A549 (cell line): ENCODE results near the gene PPFIA2. TPM values are rescaled to one million over a fixed set of nuclear protein-coding genes. Genes with fewer than 3 reads are reported as not detected.

ENCODE experiments used
- ATAC-seq, 2 experiments: fragments of 200-7000 bp in 1 of 2; fragments of >200 bp in 1 of 2; cut with Nextera tagmentation in 1 of 2; cut with Tn5 transposase in 1 of 2; 3 replicates each; pipeline versions ENCODE4 v1.8.0 to v1.9.1; 2018 to 2020; ENCODE audit warnings: mild to moderate bottlenecking in 1 of 2, moderate library complexity in 1 of 2
- CTCF ChIA-PET: fragments of 300-600 bp; sonication (Branson Sonifier 250); formaldehyde crosslinking; extraction: SDS; loops from one replicate; lab custom pipeline; 2021; ENCODE audit warnings: antibody characterized with exemption, inconsistent platforms; lab: Yijun Ruan, JAX
- POLR2A ChIA-PET: fragments of 350-600 bp; formaldehyde crosslinking; extraction: SDS; loops from one replicate; lab custom pipeline; 2021; ENCODE audit warnings: antibody characterized with exemption, inconsistent platforms; lab: Yijun Ruan, JAX
- DNase-seq, 2 experiments: peaks; one replicate each; pipeline versions ENCODE4 v3.0.0 to v3.0.0-alpha.2; 2011 to 2016; ENCODE audit warnings: low read depth in 1 of 2, low spot score in 1 of 2
- FAIRE-seq: peaks from 2 replicates; lab custom pipeline; 2011; peaks lifted over from hg19 to GRCh38; lab: Jason Lieb, UNC
- H3K27ac ChIP-seq, 2 experiments: fragments of >200 bp; sonication (Bioruptor Twin); formaldehyde crosslinking; 3 replicates each; pipeline ENCODE4 v1.5.1; 2016 to 2017
- H3K4me1 ChIP-seq: fragments of >200 bp; sonication (Bioruptor Twin); formaldehyde crosslinking; 3 replicates; pipeline ENCODE4 v1.6.1; 2016
- H3K4me2 ChIP-seq: fragments of >200 bp; sonication (Bioruptor Twin); formaldehyde crosslinking; 3 replicates; pipeline ENCODE4 v1.6.1; 2016
- H3K4me3 ChIP-seq: fragments of >200 bp; sonication (Bioruptor Twin); formaldehyde crosslinking; 3 replicates; pipeline ENCODE4 v1.5.1; 2016
- H3K9me3 ChIP-seq: fragments of >200 bp; sonication (Bioruptor Twin); formaldehyde crosslinking; 3 replicates; pipeline ENCODE4 v1.6.1; 2016
- CHD2 ChIP-seq: fragments of 150-350 bp; IDR thresholded peaks from 2 replicates; pipeline ENCODE4 v1.6.1; 2014; ENCODE audit warnings: low read length; ENCODE audit not compliant: partially characterized antibody
- E2F6 ChIP-seq: IDR thresholded peaks from 2 replicates; pipeline ENCODE4 v1.6.1; 2012; ENCODE audit warnings: low read depth, borderline replicate concordance
- EHF ChIP-seq: fragments of 250-450 bp; sonication (Bioruptor Pico); IDR thresholded peaks from 2 replicates; pipeline ENCODE4 v1.5.0; 2020; ENCODE audit warnings: mild to moderate bottlenecking
- FOSB ChIP-seq: fragments of 250-450 bp; sonication (Bioruptor Pico); IDR thresholded peaks from 2 replicates; pipeline ENCODE4 v1.5.0; 2020; ENCODE audit warnings: mild to moderate bottlenecking, moderate library complexity
- FOXS1 ChIP-seq: fragments of 250-450 bp; sonication (Bioruptor Pico); IDR thresholded peaks from 2 replicates; pipeline ENCODE4 v1.5.0; 2020; ENCODE audit warnings: mild to moderate bottlenecking, moderate library complexity
- GATA3 ChIP-seq: IDR thresholded peaks from 2 replicates; pipeline ENCODE4 v1.6.1; 2012; ENCODE audit warnings: borderline replicate concordance
- HES2 ChIP-seq: fragments of >200 bp; sonication (Bioruptor Twin); formaldehyde crosslinking; IDR thresholded peaks from 2 replicates; pipeline ENCODE4 v1.6.1; 2016
- HOXA7 ChIP-seq: fragments of 250-450 bp; sonication (Bioruptor Pico); IDR thresholded peaks from 2 replicates; pipeline ENCODE4 v1.5.0; 2020; ENCODE audit warnings: mild to moderate bottlenecking, moderate library complexity
- HOXB5 ChIP-seq: fragments of 250-450 bp; sonication (Bioruptor Pico); IDR thresholded peaks from 2 replicates; pipeline ENCODE4 v1.5.0; 2020; ENCODE audit warnings: mild to moderate bottlenecking, moderate library complexity
- JUNB ChIP-seq: fragments of >200 bp; sonication (Bioruptor Twin); formaldehyde crosslinking; IDR thresholded peaks from 2 replicates; pipeline ENCODE4 v1.6.1; 2016
- MAZ ChIP-seq: fragments of 150-350 bp; IDR thresholded peaks from 2 replicates; pipeline ENCODE4 v1.6.1; 2014; ENCODE audit warnings: antibody characterized with exemption, low read depth, low read length, borderline replicate concordance
- NFE2L2 ChIP-seq: fragments of 150-350 bp; conservative IDR thresholded peaks from 2 replicates; pipeline ENCODE4 v1.6.1; 2014; ENCODE audit warnings: low read length
- NPAS2 ChIP-seq: fragments of 250-450 bp; sonication (Bioruptor Pico); IDR thresholded peaks from 2 replicates; pipeline ENCODE4 v1.8.0; 2022; ENCODE audit warnings: mild to moderate bottlenecking, moderate library complexity, borderline replicate concordance
- NR3C1 ChIP-seq: fragments of >200 bp; sonication (Bioruptor Twin); formaldehyde crosslinking; IDR thresholded peaks from 3 replicates; pipeline ENCODE4 v1.6.1; 2017
- PBX3 ChIP-seq: IDR thresholded peaks from 2 replicates; pipeline ENCODE4 v1.6.1; 2012
- POLR2A ChIP-seq: IDR thresholded peaks from 2 replicates; pipeline ENCODE4 v1.6.1; 2012; ENCODE audit warnings: mild to moderate bottlenecking, low read length
- POLR2AphosphoS2 ChIP-seq: conservative IDR thresholded peaks from 2 replicates; pipeline ENCODE4 v1.6.1; 2012; ENCODE audit warnings: low read length, improper control_type of control experiment, inconsistent platforms
- RAD21 ChIP-seq, 2 experiments: fragments of >200 bp in 1 of 2; sonication (Bioruptor Twin) in 1 of 2; formaldehyde crosslinking in 1 of 2; IDR thresholded peaks in 1 of 2; conservative IDR thresholded peaks in 1 of 2; 2 replicates in 1 of 2; 3 replicates in 1 of 2; pipeline ENCODE4 v1.6.1; 2012 to 2018; ENCODE audit warnings: inconsistent platforms in 1 of 2
- RNF2 ChIP-seq: fragments of 200-600 bp; sonication (generic); IDR thresholded peaks from 2 replicates; pipeline ENCODE4 v1.6.1; 2016; ENCODE audit warnings: low read depth, mild to moderate bottlenecking, antibody characterized with exemption, moderate library complexity, borderline replicate concordance
- ZNF302 ChIP-seq: fragments of 250-450 bp; sonication (Bioruptor Pico); IDR thresholded peaks from 2 replicates; pipeline ENCODE4 v1.9.0; 2021; ENCODE audit warnings: inconsistent platforms, mild to moderate bottlenecking, moderate library complexity
- ZSCAN20 ChIP-seq: fragments of 250-450 bp; sonication (Bioruptor Pico); IDR thresholded peaks from 2 replicates; pipeline ENCODE4 v1.8.0; 2022; ENCODE audit warnings: mild to moderate bottlenecking, moderate library complexity
- WGBS: methylation state at CpG from one replicate; pipeline ENCODE4 v1.1.6; 2017; ENCODE audit errors: missing lambda C conversion rate; 5-methylcytosine and 5-hydroxymethylcytosine counted together
- polyA plus RNA-seq, 4 experiments: library from polyadenylated mRNA; depleted of rRNA in 3 of 4; stranded (reverse); fragments of >200 nt; fragmentation: RNase III in 1 of 4; extraction: RNeasy Plus Mini Kit Qiagen cat#74134 plus additional on column Dnase treatment in 1 of 4; gene quantifications; 2 replicates in 3 of 4; 3 replicates in 1 of 4; pipeline ENCODE4 v1.2.3, GENCODE V29; 2011 to 2017

The PPFIA2 gene
- polyA plus RNA-seq, 2 of the 4 experiments (the other 2 are of a cell fraction), result not detected

- ATAC-seq, result no peak
- ChIA-PET CTCF (no interaction called here), POLR2A (no interaction called here)
- no peak overlapping the region for H3K4me3 ChIP-seq
- H3K4me1 ChIP-seq, result no peaks in the 10 kb centered on the region
- no peaks in the 10 kb centered on the region for H3K9me3 ChIP-seq
- FAIRE-seq, result no peak
- DNase-seq, result no peak
- H3K27ac ChIP-seq, result no peak overlapping the region
- no peak for TF ChIP-seq HOXA7
- TF ChIP-seq HES2, result no peak
- no peak for TF ChIP-seq HOXB5 (CRISPR knock-in tag)
- WGBS, result 37% methylated on average over 8 of the region's 8 CpGs
- H3K4me2 ChIP-seq, result no peak overlapping the region
Measured at GRCh38 chr12:81274637-81275529, 484.3 kb downstream of the PPFIA2 start.

- WGBS, result 67% methylated on average over 5 of the region's 5 CpGs
- Histone ChIP-seq H3K4me1 (no peaks in the 10 kb centered on the region), H3K4me3 (no peak overlapping the region), H3K9me3 (no peaks in the 10 kb centered on the region), H3K4me2 (no peak overlapping the region), H3K27ac (no peak overlapping the region)
- DNase-seq (no peak), ATAC-seq (no peak), FAIRE-seq (no peak)
- TF ChIP-seq GATA3 (no peak), NPAS2 (CRISPR knock-in tag) (no peak), POLR2A (no peak), JUNB (no peak), MAZ (no peak), CHD2 (no peak), E2F6 (no peak), RAD21 (conservative IDR thresholded peaks at IDR 0.05 in 1 of 2, IDR thresholded peaks at IDR 0.05 in 1 of 2) (no peak), NFE2L2 (no peak), EHF (CRISPR knock-in tag) (no peak)
- ChIA-PET CTCF (no interaction called here), POLR2A (no interaction called here)
Measured at GRCh38 chr12:81270385-81270784, 488.8 kb downstream of the PPFIA2 start.

GRCh38 chr12:81263072-81263471, 496.1 kb downstream of the PPFIA2 start:
- Histone ChIP-seq H3K27ac (no peak overlapping the region), H3K4me1 (no peaks in the 10 kb centered on the region), H3K4me2 (no peak overlapping the region), H3K4me3 (no peak overlapping the region)
- CTCF ChIA-PET, result no interaction called here
- FAIRE-seq, result peak; percentile 18
- 9% methylated on average over 2 of the region's 2 CpGs for WGBS
- POLR2A ChIA-PET, result no interaction called here
- TF ChIP-seq POLR2A (no peak), POLR2AphosphoS2 (no peak), GATA3 (no peak), RNF2 (no peak), ZNF302 (CRISPR knock-in tag) (no peak), CHD2 (no peak), FOXS1 (no peak), NR3C1 (no peak), ZSCAN20 (no peak), FOSB (CRISPR knock-in tag) (no peak), NFE2L2 (no peak), PBX3 (no peak), E2F6 (no peak)
- TF ChIP-seq, all 56 proteins: peak for 0
- no peaks in the 10 kb centered on the region for H3K9me3 ChIP-seq
- DNase-seq (no peak), ATAC-seq (no peak)
